Measurements from ENCODE around the gene SH3GLB2. TPM values are rescaled to one million over a fixed set of nuclear protein-coding genes. Genes with fewer than 3 reads are reported as not detected.

SH3GLB2 gene
- total and polyA plus RNA-seq, 10 of the 15 experiments (the other 5 are each of a cell fraction or from before 2014, with no cell fraction given): 0.21 to 61.3 (median 30.8) TPM

- no peak overlapping the region for H3K27ac ChIP-seq (ENCODE audit: control insufficient read depth, insufficient read depth)
- no peak overlapping the region for H2AFZ ChIP-seq (ENCODE audit: control insufficient read depth, low read depth, low read length)
- no peaks in the 10 kb centered on the region for H3K27me3 ChIP-seq (replicated peaks in 1 of 2; ENCODE audit: control insufficient read depth in 2 of 2, insufficient read depth in 2 of 2, low read length in 1 of 2)
- H3K4me1 ChIP-seq (ENCODE audit: control insufficient read depth, insufficient read depth, low read length): no peaks in the 10 kb centered on the region
- in situ Hi-C loops (cut with MboI) (no loop called here), intact Hi-C loops (cut with micrococcal nuclease; ENCODE audit: unreplicated experiment) (no loop called here)
- ChIA-PET SMC1A (ENCODE audit: uncharacterized antibody, unreplicated experiment) (no interaction called here), CTCF (no interaction called here), RAD21 (ENCODE audit: unreplicated experiment) (no interaction called here), POLR2A (no interaction called here)
- H3K36me3 ChIP-seq (ENCODE audit: control insufficient read depth in 2 of 2, insufficient read depth in 2 of 2, low read length in 1 of 2): peaks cover 7 to 10% of the 10 kb centered on the region in 2 experiments; a peak in 3 of 4 replicates
- 83% methylated on average over 4 of the region's 9 CpGs for WGBS (ENCODE audit: insufficient coverage, insufficient replicate concordance, low lambda C conversion rate, missing lambda C conversion rate)
- ATAC-seq (no peak), DNase-seq (ENCODE audit: low read depth, low spot score) (no peak), FAIRE-seq (no peak)
- no peak overlapping the region for H3K9ac ChIP-seq (ENCODE audit: control insufficient read depth, insufficient read depth, low read length)
- no peak overlapping the region for H3K4me3 ChIP-seq
- H3K4me2 ChIP-seq (ENCODE audit: control insufficient read depth, insufficient read depth): no peak overlapping the region
- no peaks in the 10 kb centered on the region for H4K20me1 ChIP-seq (ENCODE audit: control insufficient read depth, insufficient read depth)
- H3K9me3 ChIP-seq (replicated peaks; ENCODE audit: control insufficient read depth, insufficient read depth, low read length): no peaks in the 10 kb centered on the region
- no peaks in the 10 kb centered on the region for H3K79me2 ChIP-seq (ENCODE audit: control insufficient read depth, insufficient read depth, low read length)
- BruUV-seq (replicated peaks): no TSS peak
- TF ChIP-seq BMI1 (IDR thresholded peaks at IDR 0.05; ENCODE audit: borderline replicate concordance) (no peak), E2F8 (IDR thresholded peaks at IDR 0.05; ENCODE audit: low read depth, partially characterized antibody) (no peak), ASH2L (IDR thresholded peaks at IDR 0.05; ENCODE audit: borderline replicate concordance, low read depth) (no peak), CHD2 (IDR thresholded peaks at IDR 0.05; ENCODE audit: borderline replicate concordance, low read depth, low read length) (no peak), NR2F1 (conservative IDR thresholded peaks at IDR 0.05) (no peak)
These were observed 34.9 kb upstream of the SH3GLB2 start for GRCh38 chr9:129063061-129063460.

- DNase-seq (ENCODE audit: low read depth, low spot score) (no peak), ATAC-seq (no peak), FAIRE-seq (no peak)
- Histone ChIP-seq H2AFZ (ENCODE audit: control insufficient read depth, low read depth, low read length) (no peak overlapping the region), H3K9ac (ENCODE audit: control insufficient read depth, insufficient read depth, low read length) (no peak overlapping the region), H3K36me3 (ENCODE audit: control insufficient read depth in 2 of 2, insufficient read depth in 2 of 2, low read length in 1 of 2) (peaks cover 7 to 10% of the 10 kb centered on the region in 2 experiments; a peak in 3 of 4 replicates), H4K20me1 (ENCODE audit: control insufficient read depth, insufficient read depth) (no peaks in the 10 kb centered on the region), H3K79me2 (ENCODE audit: control insufficient read depth, insufficient read depth, low read length) (no peaks in the 10 kb centered on the region), H3K27me3 (replicated peaks in 1 of 2; ENCODE audit: control insufficient read depth in 2 of 2, insufficient read depth in 2 of 2, low read length in 1 of 2) (no peaks in the 10 kb centered on the region), H3K4me2 (ENCODE audit: control insufficient read depth, insufficient read depth) (no peak overlapping the region), H3K4me3 (no peak overlapping the region), H3K4me1 (ENCODE audit: control insufficient read depth, insufficient read depth, low read length) (no peaks in the 10 kb centered on the region), H3K9me3 (replicated peaks; ENCODE audit: control insufficient read depth, insufficient read depth, low read length) (no peaks in the 10 kb centered on the region), H3K27ac (ENCODE audit: control insufficient read depth, insufficient read depth) (no peak overlapping the region)
- intact Hi-C loops (cut with micrococcal nuclease; ENCODE audit: unreplicated experiment): no loop called here
- BruUV-seq (replicated peaks): no TSS peak
- WGBS (ENCODE audit: insufficient coverage, insufficient replicate concordance, low lambda C conversion rate, missing lambda C conversion rate): 93% methylated on average over 10 of the region's 12 CpGs
- ChIA-PET CTCF (no interaction called here), RAD21 (ENCODE audit: unreplicated experiment) (no interaction called here), POLR2A (no interaction called here), SMC1A (ENCODE audit: uncharacterized antibody, unreplicated experiment) (no interaction called here)
- in situ Hi-C loops (cut with MboI): no loop called here
- no peak for TF ChIP-seq STAT3 (IDR thresholded peaks at IDR 0.05; ENCODE audit: low read depth, low read length)
- TF ChIP-seq SIN3A (IDR thresholded peaks at IDR 0.05; ENCODE audit: low read depth, low read length): no peak
- TF ChIP-seq SP1 (IDR thresholded peaks at IDR 0.05; ENCODE audit: low read depth, low read length): no peak
- no peak for TF ChIP-seq BMI1 (IDR thresholded peaks at IDR 0.05; ENCODE audit: borderline replicate concordance)
- TF ChIP-seq SREBF2 (IDR thresholded peaks at IDR 0.05; ENCODE audit: low read length): no peak
- TF ChIP-seq IKZF2 (IDR thresholded peaks at IDR 0.05): no peak
- TF ChIP-seq SUZ12 (IDR thresholded peaks at IDR 0.05; ENCODE audit: unreplicated experiment): no peak
- no peak for TF ChIP-seq NFXL1 (IDR thresholded peaks at IDR 0.05; ENCODE audit: borderline replicate concordance)
- TF ChIP-seq MLLT1 (IDR thresholded peaks at IDR 0.05): no peak
- no peak for TF ChIP-seq CREB1 (IDR thresholded peaks at IDR 0.05; ENCODE audit: low read depth)
- no peak for TF ChIP-seq TCF12 (IDR thresholded peaks at IDR 0.05; ENCODE audit: low read depth, low read length)
- TF ChIP-seq TCF3 (IDR thresholded peaks at IDR 0.05; ENCODE audit: borderline replicate concordance, insufficient read depth, low read depth, low read length): no peak
These were observed 32.9 kb upstream of the SH3GLB2 start for GRCh38 chr9:129060991-129061390.
